Measurements from ENCODE around the gene PLXDC2.

The PLXDC2 gene

GRCh38 chr10:19862811-19863515 is 46.7 kb downstream of the PLXDC2 start:
- DNase-seq: no peak

- DNase-seq: no peak
Measured at GRCh38 chr10:19865676-19866075, 49.4 kb downstream of the PLXDC2 start.

GRCh38 chr10:19869370-19869769 is 53.1 kb downstream of the PLXDC2 start:
- no peak for DNase-seq

GRCh38 chr10:19872504-19873271 is 56.5 kb downstream of the PLXDC2 start:
- no peak for DNase-seq

- DNase-seq: no peak
Measured at GRCh38 chr10:19874190-19874589, 58.0 kb downstream of the PLXDC2 start.

GRCh38 chr10:19874791-19875190 is 58.6 kb downstream of the PLXDC2 start:
- no peak for DNase-seq

- DNase-seq: no peak
Measured at GRCh38 chr10:19876570-19876969, 60.3 kb downstream of the PLXDC2 start.

GRCh38 chr10:19877466-19878255 is 61.4 kb downstream of the PLXDC2 start:
- DNase-seq: no peak

- DNase-seq: no peak
Measured at GRCh38 chr10:19882621-19883020, 66.4 kb downstream of the PLXDC2 start.

- DNase-seq: no peak
Measured at GRCh38 chr10:19888061-19888660, 71.9 kb downstream of the PLXDC2 start.

- no peak for DNase-seq
Measured at GRCh38 chr10:19889256-19889655, 73.0 kb downstream of the PLXDC2 start.

GRCh38 chr10:19891429-19891828 is 75.2 kb downstream of the PLXDC2 start:
- no peak for DNase-seq

- no peak for DNase-seq
Measured at GRCh38 chr10:19892270-19892669, 76.0 kb downstream of the PLXDC2 start.

GRCh38 chr10:19892677-19893076 is 76.4 kb downstream of the PLXDC2 start:
- no peak for DNase-seq

- DNase-seq: no peak
Measured at GRCh38 chr10:19895500-19895899, 79.3 kb downstream of the PLXDC2 start.

- no peak for DNase-seq
Measured at GRCh38 chr10:19902456-19902855, 86.2 kb downstream of the PLXDC2 start.

GRCh38 chr10:19904202-19904661 is 88.0 kb downstream of the PLXDC2 start:
- DNase-seq: no peak

GRCh38 chr10:19906108-19906791 is 90.0 kb downstream of the PLXDC2 start:
- no peak for DNase-seq

- DNase-seq: no peak
Measured at GRCh38 chr10:19908991-19909696, 92.9 kb downstream of the PLXDC2 start.

- no peak for DNase-seq
Measured at GRCh38 chr10:19911886-19912285, 95.7 kb downstream of the PLXDC2 start.

GRCh38 chr10:19913987-19914386 is 97.8 kb downstream of the PLXDC2 start:
- no peak for DNase-seq

GRCh38 chr10:19915125-19915524 is 98.9 kb downstream of the PLXDC2 start:
- DNase-seq: no peak

Measured in stimulated activated naive CD4-positive, alpha-beta T cell (primary cell).